ENCODE data around the gene P2RY14. TPM values are rescaled to one million over a fixed set of nuclear protein-coding genes. Genes with fewer than 3 reads are reported as not detected.

The P2RY14 gene
- total RNA-seq, 2 donors from 2014 or later, result not detected

- Histone ChIP-seq H3K9ac (ENCODE audit: extremely low read depth, low read length, poor library complexity, severe bottlenecking) (no peak overlapping the region), H3K4me3 (ENCODE audit: low read length) (no peak overlapping the region), H3K4me1 (ENCODE audit: control insufficient read depth, insufficient read depth, low read length) (peaks cover under 1% of the 10 kb centered on the region), H3K27me3 (ENCODE audit: control insufficient read depth, insufficient read depth, low read length, poor library complexity, severe bottlenecking) (no peaks in the 10 kb centered on the region), H3K9me3 (ENCODE audit: control insufficient read depth, low read length) (no peaks in the 10 kb centered on the region), H3K36me3 (ENCODE audit: control insufficient read depth, insufficient read depth, low read length) (no peaks in the 10 kb centered on the region), H3K27ac (ENCODE audit: low read depth, low read length) (no peak overlapping the region)
- Mint-ChIP-seq H3K9me3 (no peaks in the 10 kb centered on the region), H3K4me3 (no peak overlapping the region), H3K27me3 (ENCODE audit: insufficient read depth) (no peaks in the 10 kb centered on the region), H3K36me3 (ENCODE audit: low read depth) (no peaks in the 10 kb centered on the region), H3K4me1 (peaks cover 15% of the 10 kb centered on the region), H3K27ac (no peak overlapping the region)
- DNase-seq, result no peak
- WGBS, 2 experiments (ENCODE audit: insufficient coverage in 1 of 2, insufficient read length in 1 of 2), result 94% methylated on average over 1 of the region's 1 CpG; no CpG with 5 or more reads in 1 of the 2 experiments
- TF ChIP-seq CTCF (conservative IDR thresholded peaks at IDR 0.05), result no peak
Measured at GRCh38 chr3:151264605-151265004, 13.7 kb downstream of the P2RY14 start.

GRCh38 chr3:151262871-151263525 lies 15.3 kb downstream of the P2RY14 start:
- no peak overlapping the region for H3K27ac ChIP-seq (ENCODE audit: low read depth, low read length)
- peaks cover 5% of the 10 kb centered on the region for H3K4me1 ChIP-seq (ENCODE audit: control insufficient read depth, insufficient read depth, low read length)
- H3K4me1 Mint-ChIP-seq, result peaks cover 20% of the 10 kb centered on the region
- H3K27ac Mint-ChIP-seq, result no peak overlapping the region
- H3K27me3 ChIP-seq (ENCODE audit: control insufficient read depth, insufficient read depth, low read length, poor library complexity, severe bottlenecking), result no peaks in the 10 kb centered on the region
- DNase-seq, result no peak
- no peaks in the 10 kb centered on the region for H3K27me3 Mint-ChIP-seq (ENCODE audit: insufficient read depth)
- TF ChIP-seq CTCF (conservative IDR thresholded peaks at IDR 0.05), result peak; percentile 22
- no peak overlapping the region for H3K4me3 Mint-ChIP-seq
- H3K9ac ChIP-seq (ENCODE audit: extremely low read depth, low read length, poor library complexity, severe bottlenecking), result no peak overlapping the region
- H3K9me3 Mint-ChIP-seq, result no peaks in the 10 kb centered on the region
- no peaks in the 10 kb centered on the region for H3K36me3 ChIP-seq (ENCODE audit: control insufficient read depth, insufficient read depth, low read length)
- no peaks in the 10 kb centered on the region for H3K9me3 ChIP-seq (ENCODE audit: control insufficient read depth, low read length)
- H3K4me3 ChIP-seq (ENCODE audit: low read length), result no peak overlapping the region
- 91 to 93% methylated on average over 8 of the region's 8 CpGs for WGBS, 2 experiments (ENCODE audit: insufficient coverage in 1 of 2, insufficient read length in 1 of 2)
- H3K36me3 Mint-ChIP-seq (ENCODE audit: low read depth), result no peaks in the 10 kb centered on the region

- Histone ChIP-seq H3K9ac (ENCODE audit: extremely low read depth, low read length, poor library complexity, severe bottlenecking) (no peak overlapping the region), H3K9me3 (ENCODE audit: control insufficient read depth, low read length) (no peaks in the 10 kb centered on the region), H3K4me1 (ENCODE audit: control insufficient read depth, insufficient read depth, low read length) (peaks cover 5% of the 10 kb centered on the region), H3K27me3 (ENCODE audit: control insufficient read depth, insufficient read depth, low read length, poor library complexity, severe bottlenecking) (no peaks in the 10 kb centered on the region), H3K4me3 (ENCODE audit: low read length) (peak overlapping the region; percentile 1), H3K27ac (ENCODE audit: low read depth, low read length) (no peak overlapping the region), H3K36me3 (ENCODE audit: control insufficient read depth, insufficient read depth, low read length) (no peaks in the 10 kb centered on the region)
- Mint-ChIP-seq H3K27ac (no peak overlapping the region), H3K27me3 (ENCODE audit: insufficient read depth) (no peaks in the 10 kb centered on the region), H3K36me3 (ENCODE audit: low read depth) (no peaks in the 10 kb centered on the region), H3K9me3 (no peaks in the 10 kb centered on the region), H3K4me1 (peaks cover 13% of the 10 kb centered on the region), H3K4me3 (no peak overlapping the region)
- no peak for TF ChIP-seq CTCF (conservative IDR thresholded peaks at IDR 0.05)
- no peak for DNase-seq
- 63 to 86% methylated on average over 1 to 3 of the region's 3 CpGs for WGBS, 2 experiments (ENCODE audit: insufficient coverage in 1 of 2, insufficient read length in 1 of 2)
Measured at GRCh38 chr3:151259664-151260063, 18.7 kb downstream of the P2RY14 start.

Data from endodermal cell (in vitro differentiated cells).